ENCODE measurements around the gene FICD. TPM values are rescaled to one million over a fixed set of nuclear protein-coding genes. Genes with fewer than 3 reads are reported as not detected.
A peak's percentile ranks its signal among the peaks of the same experiment; 100 is the strongest.

FICD gene
- total and polyA plus RNA-seq, 2 donors (not counting 1 experiment from before 2014, with no cell fraction given): 1.2 to 9.1 TPM

DNA sequence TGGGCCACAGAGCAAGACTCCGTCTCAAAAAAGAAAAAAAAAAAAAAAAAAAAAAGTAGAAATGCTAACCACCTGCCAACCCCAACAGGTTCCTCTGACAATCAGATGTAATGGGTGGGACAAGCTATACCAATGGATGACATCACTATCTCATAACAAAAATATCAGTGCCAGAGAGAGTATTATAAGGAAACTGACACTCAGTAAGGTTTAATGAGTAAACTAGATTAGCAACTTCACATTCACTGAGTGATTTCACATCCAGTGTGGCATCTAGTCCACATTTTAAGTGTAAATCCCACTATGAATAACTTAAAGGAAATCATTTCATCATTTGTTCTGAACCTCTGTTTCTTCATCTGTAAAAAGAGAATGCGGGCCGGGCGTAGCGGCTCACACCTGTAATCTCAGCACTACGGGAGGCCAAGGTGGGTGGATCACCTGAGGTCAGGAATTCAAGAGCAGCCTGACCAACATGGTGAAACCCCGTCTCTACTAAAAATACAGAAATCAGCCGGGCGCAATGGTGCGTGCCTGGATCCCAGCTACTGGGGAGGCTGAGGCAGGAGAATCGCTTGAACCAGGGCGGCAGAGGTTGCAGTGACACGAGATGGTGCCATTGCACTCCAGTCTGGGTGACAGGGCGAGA lies 44.1 kb downstream of the FICD start:
- ChIA-PET CTCF (interaction anchor here (0.7 to 19.8 kb wide), 2 partner anchors 59 to 822 kb away, joined by 4 to 424 read pairs; no protein-coding TSS in a partner anchor), POLR2A (interaction anchor here (0.7 kb wide), 3 partner anchors 44 to 171 kb away, joined by 3 to 6 read pairs (median 4); partner anchors contain the start of gene FICD)
- no peak overlapping the region for H3K9ac ChIP-seq (ENCODE audit: low read length)
- peaks cover 37 to 47% of the 10 kb centered on the region in 2 donors for H3K4me1 ChIP-seq (ENCODE audit: control insufficient read depth in 2 of 2, insufficient read depth in 2 of 2, low read length in 2 of 2)
- H3K27ac Mint-ChIP-seq: peak overlapping the region; percentile 20
- DNase-seq (no peak), ATAC-seq (ENCODE audit: low read depth) (no peak)
- H3K36me3 ChIP-seq (replicated peaks in 1 of 2; ENCODE audit: control extremely low read depth in 1 of 2, control insufficient read depth in 1 of 2, extremely low read depth in 1 of 2, insufficient read depth in 2 of 2, low read length in 1 of 2): peaks cover 2 to 24% of the 10 kb centered on the region in 2 experiments
- H3K4me3 Mint-ChIP-seq: peak overlapping the region; percentile 71
- no peaks in the 10 kb centered on the region for H3K27me3 Mint-ChIP-seq
- H3K27me3 ChIP-seq (replicated peaks in 1 of 4; ENCODE audit: control extremely low read depth in 1 of 4, control insufficient read depth in 3 of 4, insufficient read depth in 4 of 4, low read length in 3 of 4): no peaks in the 10 kb centered on the region
- 87% methylated on average over 11 of the region's 14 CpGs for WGBS (ENCODE audit: insufficient coverage)
- H3K27ac ChIP-seq (ENCODE audit: low read length in 2 of 2): no peak overlapping the region
- no peak overlapping the region for H2AFZ ChIP-seq (ENCODE audit: insufficient read depth, low read depth, low read length, poor library complexity, severe bottlenecking)
- H3K4me1 Mint-ChIP-seq: peaks cover 65% of the 10 kb centered on the region
- H4K20me1 ChIP-seq (ENCODE audit: control insufficient read depth, insufficient read depth, low read length, poor library complexity, severe bottlenecking): peaks cover 57% of the 10 kb centered on the region
- intact Hi-C loops (cut with micrococcal nuclease): no loop called here
- no peaks in the 10 kb centered on the region for H3K9me3 ChIP-seq (ENCODE audit: control extremely low read depth in 1 of 3, control insufficient read depth in 2 of 3, insufficient read depth in 1 of 3, low read length in 2 of 3)
- H3K9me3 Mint-ChIP-seq (ENCODE audit: insufficient read depth): no peaks in the 10 kb centered on the region
- H3K4me2 ChIP-seq (replicated peaks; ENCODE audit: low read depth, low read length, poor library complexity, severe bottlenecking): peak overlapping the region; percentile 94
- H3K4me3 ChIP-seq (ENCODE audit: control extremely low read depth in 1 of 5, extremely low read depth in 1 of 5, insufficient read depth in 1 of 5, low read depth in 2 of 5, low read length in 4 of 5): no peak overlapping the region
- TF ChIP-seq, protein P1, sequence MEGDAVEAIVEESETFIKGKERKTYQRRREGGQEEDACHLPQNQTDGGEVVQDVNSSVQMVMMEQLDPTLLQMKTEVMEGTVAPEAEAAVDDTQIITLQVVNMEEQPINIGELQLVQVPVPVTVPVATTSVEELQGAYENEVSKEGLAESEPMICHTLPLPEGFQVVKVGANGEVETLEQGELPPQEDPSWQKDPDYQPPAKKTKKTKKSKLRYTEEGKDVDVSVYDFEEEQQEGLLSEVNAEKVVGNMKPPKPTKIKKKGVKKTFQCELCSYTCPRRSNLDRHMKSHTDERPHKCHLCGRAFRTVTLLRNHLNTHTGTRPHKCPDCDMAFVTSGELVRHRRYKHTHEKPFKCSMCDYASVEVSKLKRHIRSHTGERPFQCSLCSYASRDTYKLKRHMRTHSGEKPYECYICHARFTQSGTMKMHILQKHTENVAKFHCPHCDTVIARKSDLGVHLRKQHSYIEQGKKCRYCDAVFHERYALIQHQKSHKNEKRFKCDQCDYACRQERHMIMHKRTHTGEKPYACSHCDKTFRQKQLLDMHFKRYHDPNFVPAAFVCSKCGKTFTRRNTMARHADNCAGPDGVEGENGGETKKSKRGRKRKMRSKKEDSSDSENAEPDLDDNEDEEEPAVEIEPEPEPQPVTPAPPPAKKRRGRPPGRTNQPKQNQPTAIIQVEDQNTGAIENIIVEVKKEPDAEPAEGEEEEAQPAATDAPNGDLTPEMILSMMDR (IDR thresholded peaks at IDR 0.05): no peak
- no peak for TF ChIP-seq EZH2 (IDR thresholded peaks at IDR 0.05; ENCODE audit: borderline replicate concordance, insufficient read depth, low read depth, low read length, poor library complexity, severe bottlenecking)
- peaks cover 88% of the 10 kb centered on the region for H3K79me2 ChIP-seq (ENCODE audit: control insufficient read depth, insufficient read depth, low read length)

DNA sequence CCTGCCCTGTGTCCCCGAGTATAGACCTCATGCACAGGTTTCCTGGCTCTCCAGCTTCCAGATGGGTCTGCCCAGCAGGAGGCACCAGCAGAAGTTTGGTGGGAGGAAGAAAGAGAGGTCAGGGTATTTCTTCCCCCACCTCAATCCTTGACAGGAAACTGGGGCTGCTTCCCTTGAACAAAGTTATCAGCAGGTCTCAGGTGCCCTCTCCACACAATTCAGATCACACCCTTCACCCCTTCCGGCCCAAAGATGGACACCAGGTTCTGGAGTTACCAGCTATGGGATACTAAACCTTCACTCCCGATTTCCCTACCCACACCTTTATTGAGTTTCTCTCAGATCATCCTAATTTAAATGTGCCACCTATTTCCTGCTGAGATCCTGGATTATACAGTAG lies 44.7 kb downstream of the FICD start:
- DNase-seq (no peak), ATAC-seq (ENCODE audit: low read depth) (no peak)
- peaks cover 39 to 47% of the 10 kb centered on the region in 2 donors for H3K4me1 ChIP-seq (ENCODE audit: control insufficient read depth in 2 of 2, insufficient read depth in 2 of 2, low read length in 2 of 2)
- peak overlapping the region; percentile 94 for H3K4me2 ChIP-seq (replicated peaks; ENCODE audit: low read depth, low read length, poor library complexity, severe bottlenecking)
- H3K4me1 Mint-ChIP-seq: peaks cover 68% of the 10 kb centered on the region
- no peaks in the 10 kb centered on the region for H3K27me3 ChIP-seq (replicated peaks in 1 of 4; ENCODE audit: control extremely low read depth in 1 of 4, control insufficient read depth in 3 of 4, insufficient read depth in 4 of 4, low read length in 3 of 4)
- H3K4me3 Mint-ChIP-seq: peak overlapping the region; percentile 100
- intact Hi-C loops (cut with micrococcal nuclease): loop anchor here (1.0 to 5.0 kb wide), 2 partner anchors 18 to 1153 kb away; partner anchors contain the start of gene FAM222A
- ChIA-PET CTCF (interaction anchor here (0.7 to 19.8 kb wide), 4 partner anchors 23 to 822 kb away, joined by 3 to 424 read pairs (median 4); no protein-coding TSS in a partner anchor), POLR2A (interaction anchor here (0.7 to 2.0 kb wide), 3 partner anchors 45 to 170 kb away, joined by 4 to 6 read pairs (median 6); partner anchors contain the start of gene FICD)
- peak overlapping the region in 4 of 5 experiments; percentile 84 to 99 (median 94) for H3K4me3 ChIP-seq (ENCODE audit: control extremely low read depth in 1 of 5, extremely low read depth in 1 of 5, insufficient read depth in 1 of 5, low read depth in 2 of 5, low read length in 4 of 5)
- peaks cover 55% of the 10 kb centered on the region for H4K20me1 ChIP-seq (ENCODE audit: control insufficient read depth, insufficient read depth, low read length, poor library complexity, severe bottlenecking)
- H3K9me3 Mint-ChIP-seq (ENCODE audit: insufficient read depth): no peaks in the 10 kb centered on the region
- no peak overlapping the region for H3K27ac ChIP-seq (ENCODE audit: low read length in 2 of 2)
- 68% methylated on average over 2 of the region's 3 CpGs for WGBS (ENCODE audit: insufficient coverage)
- H2AFZ ChIP-seq (ENCODE audit: insufficient read depth, low read depth, low read length, poor library complexity, severe bottlenecking): no peak overlapping the region
- TF ChIP-seq, protein P1 (IDR thresholded peaks at IDR 0.05): no peak
- TF ChIP-seq EZH2 (IDR thresholded peaks at IDR 0.05; ENCODE audit: borderline replicate concordance, insufficient read depth, low read depth, low read length, poor library complexity, severe bottlenecking): no peak
- no peaks in the 10 kb centered on the region for H3K27me3 Mint-ChIP-seq
- no peaks in the 10 kb centered on the region for H3K9me3 ChIP-seq (ENCODE audit: control extremely low read depth in 1 of 3, control insufficient read depth in 2 of 3, insufficient read depth in 1 of 3, low read length in 2 of 3)
- peak overlapping the region; percentile 89 for H3K9ac ChIP-seq (ENCODE audit: low read length)
- peaks cover 86% of the 10 kb centered on the region for H3K79me2 ChIP-seq (ENCODE audit: control insufficient read depth, insufficient read depth, low read length)
- H3K27ac Mint-ChIP-seq: peak overlapping the region; percentile 100
- H3K36me3 ChIP-seq (replicated peaks in 1 of 2; ENCODE audit: control extremely low read depth in 1 of 2, control insufficient read depth in 1 of 2, extremely low read depth in 1 of 2, insufficient read depth in 2 of 2, low read length in 1 of 2): peaks cover 6 to 28% of the 10 kb centered on the region in 2 experiments
